Nephron progenitor cell (in vitro differentiated cells): ENCODE results near the gene NOTCH4.
"Not testable (repeated sequence)": the region's sequence is repeated elsewhere in the genome, so short reads cannot be mapped to it uniquely, and the experiment has no call there.

Experiments used
- DNase-seq: peaks from one replicate; pipeline ENCODE4 v3.0.0; 2021
- H3K27ac Mint-ChIP-seq: 2 replicates; pipeline ENCODE4 v1.8.0; 2021; ENCODE audit warnings: mild to moderate bottlenecking, moderate library complexity, mixed read lengths
- H3K27me3 Mint-ChIP-seq: 2 replicates; pipeline ENCODE4 v1.8.0; 2021; ENCODE audit warnings: mild to moderate bottlenecking, low read depth, mixed read lengths; ENCODE audit not compliant: poor library complexity
- H3K36me3 Mint-ChIP-seq: 2 replicates; pipeline ENCODE4 v1.8.0; 2021; ENCODE audit warnings: low read depth, mixed read lengths
- H3K4me1 Mint-ChIP-seq: 2 replicates; pipeline ENCODE4 v1.8.0; 2021; ENCODE audit warnings: mixed read lengths
- H3K4me3 Mint-ChIP-seq: 2 replicates; pipeline ENCODE4 v1.8.0; 2021; ENCODE audit warnings: mild to moderate bottlenecking, moderate library complexity, mixed read lengths
- H3K9me3 Mint-ChIP-seq: 2 replicates; pipeline ENCODE4 v1.8.0; 2021; ENCODE audit warnings: mild to moderate bottlenecking, moderate library complexity, mixed read lengths
- TF ChIP-seq, protein P1 (sequence below): fragments of 200-600 bp; sonication (generic); IDR thresholded peaks from 2 replicates; pipeline ENCODE4 v1.5.0; 2021; ENCODE audit warnings: antibody characterized with exemption

Gene NOTCH4

DNA sequence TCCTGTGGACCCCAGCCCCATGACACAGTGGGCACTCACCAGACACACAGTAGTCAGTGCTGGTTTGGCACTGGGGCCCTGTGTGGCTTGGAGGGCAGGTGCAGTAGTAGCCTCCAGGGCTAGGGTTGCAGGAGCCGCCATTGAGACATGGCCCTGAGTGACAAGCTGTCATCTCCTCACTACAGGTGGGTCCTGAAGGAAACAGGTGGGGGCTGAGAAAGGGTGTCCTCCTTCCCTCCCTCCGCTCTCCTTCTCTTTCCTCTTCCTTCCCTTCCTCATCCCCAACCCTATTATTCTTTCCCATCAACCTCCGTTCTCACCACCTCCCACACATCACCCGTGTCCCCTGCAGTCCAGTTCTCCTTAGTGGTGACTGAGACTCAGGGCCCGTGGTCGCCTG, 10.2 kb downstream of the NOTCH4 start:
- no peaks in the 10 kb centered on the region for H3K36me3 Mint-ChIP-seq
- DNase-seq = no peak
- no peak overlapping the region for H3K4me3 Mint-ChIP-seq
- H3K4me1 Mint-ChIP-seq = no peaks in the 10 kb centered on the region
- no peaks in the 10 kb centered on the region for H3K9me3 Mint-ChIP-seq
- H3K27ac Mint-ChIP-seq = no peak overlapping the region
- peaks cover 10% of the 10 kb centered on the region for H3K27me3 Mint-ChIP-seq
- TF ChIP-seq, protein P1, sequence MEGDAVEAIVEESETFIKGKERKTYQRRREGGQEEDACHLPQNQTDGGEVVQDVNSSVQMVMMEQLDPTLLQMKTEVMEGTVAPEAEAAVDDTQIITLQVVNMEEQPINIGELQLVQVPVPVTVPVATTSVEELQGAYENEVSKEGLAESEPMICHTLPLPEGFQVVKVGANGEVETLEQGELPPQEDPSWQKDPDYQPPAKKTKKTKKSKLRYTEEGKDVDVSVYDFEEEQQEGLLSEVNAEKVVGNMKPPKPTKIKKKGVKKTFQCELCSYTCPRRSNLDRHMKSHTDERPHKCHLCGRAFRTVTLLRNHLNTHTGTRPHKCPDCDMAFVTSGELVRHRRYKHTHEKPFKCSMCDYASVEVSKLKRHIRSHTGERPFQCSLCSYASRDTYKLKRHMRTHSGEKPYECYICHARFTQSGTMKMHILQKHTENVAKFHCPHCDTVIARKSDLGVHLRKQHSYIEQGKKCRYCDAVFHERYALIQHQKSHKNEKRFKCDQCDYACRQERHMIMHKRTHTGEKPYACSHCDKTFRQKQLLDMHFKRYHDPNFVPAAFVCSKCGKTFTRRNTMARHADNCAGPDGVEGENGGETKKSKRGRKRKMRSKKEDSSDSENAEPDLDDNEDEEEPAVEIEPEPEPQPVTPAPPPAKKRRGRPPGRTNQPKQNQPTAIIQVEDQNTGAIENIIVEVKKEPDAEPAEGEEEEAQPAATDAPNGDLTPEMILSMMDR = no peak

DNA sequence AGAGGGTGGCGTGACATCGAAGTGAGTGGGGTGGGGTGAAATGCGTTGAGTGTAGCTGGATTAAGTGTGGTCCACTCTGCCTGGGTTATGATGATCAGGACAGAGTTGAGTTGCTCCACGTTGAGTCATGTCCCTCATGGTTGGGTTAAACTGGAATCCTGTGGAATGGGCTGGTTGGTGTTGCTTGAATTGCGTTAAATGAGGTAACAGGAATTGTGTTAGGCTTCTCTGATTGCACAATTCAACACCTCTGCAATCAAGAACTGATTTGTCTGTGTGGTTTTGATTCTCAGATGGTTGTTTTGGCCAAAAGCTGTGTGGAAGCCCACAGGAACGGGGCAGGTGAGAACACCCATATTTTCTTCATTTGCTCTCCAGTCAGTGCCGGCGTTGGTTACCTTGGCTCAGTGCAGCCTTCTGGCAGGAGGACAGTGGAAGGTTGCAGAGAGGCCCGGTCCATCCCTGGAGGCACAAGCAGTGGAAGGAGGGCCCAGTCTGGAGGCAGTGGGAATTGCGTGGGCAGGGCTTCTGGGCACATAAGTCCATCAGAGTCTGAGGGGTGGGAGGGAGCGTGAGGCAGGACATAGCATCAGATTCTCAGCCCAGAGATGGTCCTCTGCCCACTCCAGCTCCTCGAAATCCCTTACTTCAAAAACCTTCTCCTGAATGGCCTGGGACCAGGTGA, 11.6 kb downstream of the NOTCH4 start:
- TF ChIP-seq, protein P1 = no peak
- Mint-ChIP-seq H3K36me3 (no peaks in the 10 kb centered on the region), H3K9me3 (no peaks in the 10 kb centered on the region), H3K4me1 (no peaks in the 10 kb centered on the region), H3K27ac (no peak overlapping the region), H3K4me3 (no peak overlapping the region), H3K27me3 (peaks cover 10% of the 10 kb centered on the region)
- DNase-seq = no peak

- not testable (repeated sequence) for H3K36me3 Mint-ChIP-seq, H3K27ac Mint-ChIP-seq, H3K9me3 Mint-ChIP-seq, H3K4me3 Mint-ChIP-seq, DNase-seq, H3K4me1 Mint-ChIP-seq
- peaks cover 11% of the 10 kb centered on the region for H3K27me3 Mint-ChIP-seq
These were observed 12.4 kb downstream of the NOTCH4 start for GRCh38 chr6:32211432-32211831.

GRCh38 chr6:32210191-32210601, 13.7 kb downstream of the NOTCH4 start:
- no peak for DNase-seq
- peak overlapping the region; percentile 19 for H3K27ac Mint-ChIP-seq
- TF ChIP-seq, protein P1 = no peak
- peaks cover 21% of the 10 kb centered on the region for H3K27me3 Mint-ChIP-seq
- no peaks in the 10 kb centered on the region for H3K36me3 Mint-ChIP-seq
- H3K4me1 Mint-ChIP-seq = no peaks in the 10 kb centered on the region
- peaks cover 8% of the 10 kb centered on the region for H3K9me3 Mint-ChIP-seq
- H3K4me3 Mint-ChIP-seq = no peak overlapping the region

DNA sequence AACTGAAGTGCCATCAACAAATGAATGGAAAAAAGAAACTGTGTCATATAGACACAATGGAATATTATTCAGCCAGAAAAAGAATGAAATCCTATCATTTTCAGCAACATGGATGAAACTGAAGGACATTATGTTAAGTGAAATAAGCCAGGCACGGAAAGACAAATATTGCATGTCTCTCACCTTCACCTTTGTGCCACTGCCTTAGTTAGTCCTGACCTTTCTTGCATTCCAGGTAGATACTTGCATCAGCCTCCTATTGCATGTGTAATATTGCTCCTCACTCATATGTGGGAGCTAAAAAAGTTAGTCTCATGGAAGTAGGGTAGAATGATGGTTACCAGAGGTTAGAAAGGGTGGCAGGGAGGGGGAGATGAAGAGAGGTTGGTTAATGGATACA, 14.9 kb downstream of the NOTCH4 start:
- H3K9me3 Mint-ChIP-seq = peaks cover 8% of the 10 kb centered on the region
- H3K27ac Mint-ChIP-seq = no peak overlapping the region
- peaks cover 21% of the 10 kb centered on the region for H3K27me3 Mint-ChIP-seq
- DNase-seq = no peak
- peaks cover 5% of the 10 kb centered on the region for H3K4me1 Mint-ChIP-seq
- no peak overlapping the region for H3K4me3 Mint-ChIP-seq
- TF ChIP-seq, protein P1 = no peak
- no peaks in the 10 kb centered on the region for H3K36me3 Mint-ChIP-seq

DNA sequence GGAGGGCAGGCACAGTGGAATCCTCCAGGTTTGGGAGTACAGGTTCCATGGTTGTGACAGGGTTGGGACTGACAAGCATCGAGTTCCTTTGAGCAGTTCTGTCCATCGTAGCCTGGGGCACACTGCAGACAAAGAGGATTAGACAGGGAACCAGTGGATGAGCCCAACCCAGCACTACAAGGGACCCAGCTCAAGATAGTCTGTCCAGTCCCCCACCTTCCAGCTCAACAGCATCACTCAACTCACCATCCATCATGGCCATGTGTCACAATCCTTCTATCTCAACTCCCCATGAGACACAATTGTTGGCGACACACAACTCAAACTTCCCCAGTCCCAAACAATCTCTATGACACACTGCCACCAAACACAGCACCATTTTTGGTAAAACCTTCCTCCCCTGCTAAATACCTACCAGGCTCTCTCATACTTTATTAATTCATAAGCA, 19.6 kb downstream of the NOTCH4 start:
- Mint-ChIP-seq H3K9me3 (peaks cover 8% of the 10 kb centered on the region), H3K36me3 (no peaks in the 10 kb centered on the region), H3K27me3 (peaks cover 18% of the 10 kb centered on the region), H3K27ac (no peak overlapping the region), H3K4me3 (no peak overlapping the region), H3K4me1 (peaks cover 16% of the 10 kb centered on the region)
- no peak for DNase-seq
- TF ChIP-seq, protein P1 = no peak
